ENCODE measurements around the gene FAM117B.

GRCh38 chr2:202780514-202781021, 145.8 kb downstream of the FAM117B start:
- TF ChIP-seq, protein P1, sequence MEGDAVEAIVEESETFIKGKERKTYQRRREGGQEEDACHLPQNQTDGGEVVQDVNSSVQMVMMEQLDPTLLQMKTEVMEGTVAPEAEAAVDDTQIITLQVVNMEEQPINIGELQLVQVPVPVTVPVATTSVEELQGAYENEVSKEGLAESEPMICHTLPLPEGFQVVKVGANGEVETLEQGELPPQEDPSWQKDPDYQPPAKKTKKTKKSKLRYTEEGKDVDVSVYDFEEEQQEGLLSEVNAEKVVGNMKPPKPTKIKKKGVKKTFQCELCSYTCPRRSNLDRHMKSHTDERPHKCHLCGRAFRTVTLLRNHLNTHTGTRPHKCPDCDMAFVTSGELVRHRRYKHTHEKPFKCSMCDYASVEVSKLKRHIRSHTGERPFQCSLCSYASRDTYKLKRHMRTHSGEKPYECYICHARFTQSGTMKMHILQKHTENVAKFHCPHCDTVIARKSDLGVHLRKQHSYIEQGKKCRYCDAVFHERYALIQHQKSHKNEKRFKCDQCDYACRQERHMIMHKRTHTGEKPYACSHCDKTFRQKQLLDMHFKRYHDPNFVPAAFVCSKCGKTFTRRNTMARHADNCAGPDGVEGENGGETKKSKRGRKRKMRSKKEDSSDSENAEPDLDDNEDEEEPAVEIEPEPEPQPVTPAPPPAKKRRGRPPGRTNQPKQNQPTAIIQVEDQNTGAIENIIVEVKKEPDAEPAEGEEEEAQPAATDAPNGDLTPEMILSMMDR (IDR thresholded peaks at IDR 0.05), result no peak
- TF ChIP-seq POLR2A (IDR thresholded peaks at IDR 0.05), result no peak

All from sigmoid colon (tissue), 3 donors.